Testis (tissue), 2 donors: ENCODE results near the gene MRFAP1.

Experiments used
- POLR2A ChIP-seq: fragments of 450-650 bp; IDR thresholded peaks from one replicate; pipeline ENCODE4 v1.6.1; 2017; ENCODE audit warnings: antibody characterized with exemption, mild to moderate bottlenecking, moderate library complexity
- TF ChIP-seq, protein P1 (sequence below), 3 experiments: fragments of 450-650 bp in 2 of 3; fragments of 200-600 bp in 1 of 3; sonication (generic) in 1 of 3; IDR thresholded peaks; one replicate each; pipeline ENCODE4 v1.5.1; 2016 to 2019; ENCODE audit warnings: antibody characterized with exemption in 3 of 3, mild to moderate bottlenecking in 2 of 3, moderate library complexity in 1 of 3

GRCh38 chr4:6644792-6645530, 4.5 kb downstream of the MRFAP1 start:
- TF ChIP-seq, protein P1, sequence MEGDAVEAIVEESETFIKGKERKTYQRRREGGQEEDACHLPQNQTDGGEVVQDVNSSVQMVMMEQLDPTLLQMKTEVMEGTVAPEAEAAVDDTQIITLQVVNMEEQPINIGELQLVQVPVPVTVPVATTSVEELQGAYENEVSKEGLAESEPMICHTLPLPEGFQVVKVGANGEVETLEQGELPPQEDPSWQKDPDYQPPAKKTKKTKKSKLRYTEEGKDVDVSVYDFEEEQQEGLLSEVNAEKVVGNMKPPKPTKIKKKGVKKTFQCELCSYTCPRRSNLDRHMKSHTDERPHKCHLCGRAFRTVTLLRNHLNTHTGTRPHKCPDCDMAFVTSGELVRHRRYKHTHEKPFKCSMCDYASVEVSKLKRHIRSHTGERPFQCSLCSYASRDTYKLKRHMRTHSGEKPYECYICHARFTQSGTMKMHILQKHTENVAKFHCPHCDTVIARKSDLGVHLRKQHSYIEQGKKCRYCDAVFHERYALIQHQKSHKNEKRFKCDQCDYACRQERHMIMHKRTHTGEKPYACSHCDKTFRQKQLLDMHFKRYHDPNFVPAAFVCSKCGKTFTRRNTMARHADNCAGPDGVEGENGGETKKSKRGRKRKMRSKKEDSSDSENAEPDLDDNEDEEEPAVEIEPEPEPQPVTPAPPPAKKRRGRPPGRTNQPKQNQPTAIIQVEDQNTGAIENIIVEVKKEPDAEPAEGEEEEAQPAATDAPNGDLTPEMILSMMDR (IDR thresholded peaks at IDR 0.05): no peak
- no peak for TF ChIP-seq POLR2A
